Measurements from ENCODE around the gene GBE1.

GBE1 gene

GRCh38 chr3:81695302-81695701, 66.1 kb downstream of the GBE1 start:
- no peak for DNase-seq

- no peak for DNase-seq
Measured at GRCh38 chr3:81694662-81695061, 66.8 kb downstream of the GBE1 start.

- DNase-seq, result no peak
Measured at GRCh38 chr3:81692766-81693165, 68.7 kb downstream of the GBE1 start.

- no peak for DNase-seq
Measured at GRCh38 chr3:81689617-81690016, 71.8 kb downstream of the GBE1 start.

- no peak for DNase-seq
Measured at GRCh38 chr3:81684751-81685395, 76.6 kb downstream of the GBE1 start.

- no peak for DNase-seq
Measured at GRCh38 chr3:81676706-81677456, 84.6 kb downstream of the GBE1 start.

GRCh38 chr3:81674690-81675089, 86.8 kb downstream of the GBE1 start:
- DNase-seq, result no peak

- no peak for DNase-seq
Measured at GRCh38 chr3:81668283-81668682, 93.2 kb downstream of the GBE1 start.

- no peak for DNase-seq
Measured at GRCh38 chr3:81666502-81667121, 94.8 kb downstream of the GBE1 start.

- no peak for DNase-seq
Measured at GRCh38 chr3:81663114-81663513, 98.3 kb downstream of the GBE1 start.

GRCh38 chr3:81660036-81660435, 101.4 kb downstream of the GBE1 start:
- DNase-seq, result no peak

- DNase-seq, result no peak
Measured at GRCh38 chr3:81658322-81658997, 103.0 kb downstream of the GBE1 start.

- no peak for DNase-seq
Measured at GRCh38 chr3:81651139-81651538, 110.3 kb downstream of the GBE1 start.

- no peak for DNase-seq
Measured at GRCh38 chr3:81650187-81650586, 111.3 kb downstream of the GBE1 start.

- no peak for DNase-seq
Measured at GRCh38 chr3:81645248-81645647, 116.2 kb downstream of the GBE1 start.

GRCh38 chr3:81643721-81644120, 117.7 kb downstream of the GBE1 start:
- peak; percentile 15 for DNase-seq

- DNase-seq, result no peak
Measured at GRCh38 chr3:81638480-81638879, 123.0 kb downstream of the GBE1 start.

- no peak for DNase-seq
Measured at GRCh38 chr3:81632659-81633058, 128.8 kb downstream of the GBE1 start.

GRCh38 chr3:81624756-81625155, 136.7 kb downstream of the GBE1 start:
- no peak for DNase-seq

- no peak for DNase-seq
Measured at GRCh38 chr3:81622395-81622794, 139.1 kb downstream of the GBE1 start.

- DNase-seq, result no peak
Measured at GRCh38 chr3:81621277-81621676, 140.2 kb downstream of the GBE1 start.

GRCh38 chr3:81620849-81621248, 140.6 kb downstream of the GBE1 start:
- no peak for DNase-seq

- DNase-seq, result no peak
Measured at GRCh38 chr3:81612768-81613167, 148.7 kb downstream of the GBE1 start.

GRCh38 chr3:81602781-81603180, 158.7 kb downstream of the GBE1 start:
- no peak for DNase-seq
